B cell (primary cell): Measurements from ENCODE around the gene TEKT3. TPM values are rescaled to one million over a fixed set of nuclear protein-coding genes. Genes with fewer than 3 reads are reported as not detected.

Source experiments
- ATAC-seq: fragments of 200-7000 bp; cut with Tn5 transposase; one replicate; pipeline ENCODE4 v1.10.0; 2021; ENCODE audit warnings: low read depth, mild to moderate bottlenecking, moderate number of reproducible peaks, moderate library complexity
- CTCF ChIA-PET: fragments of 350-600 bp; sonication (Branson Sonifier 250); formaldehyde crosslinking; loops from one replicate; lab custom pipeline; 2021; ENCODE audit warnings: antibody characterized with exemption, inconsistent platforms; lab: Charles Lee
- POLR2A ChIA-PET: fragments of 350-600 bp; sonication (Branson Sonifier 250); formaldehyde crosslinking; loops from one replicate; lab custom pipeline; 2021; ENCODE audit warnings: antibody characterized with exemption; lab: Charles Lee
- DNase-seq: peaks from one replicate; pipeline ENCODE4 v3.0.0; 2013
- H2AFZ ChIP-seq: 2 replicates; pipeline ENCODE4 v1.6.1; 2012; ENCODE audit warnings: mild to moderate bottlenecking, low read depth, low read length; ENCODE audit not compliant: insufficient read depth, poor library complexity, severe bottlenecking
- H3K27ac ChIP-seq, 2 donors: 1 replicate in 1 of 2; 2 replicates in 1 of 2; pipeline ENCODE4 v1.5.1; 2012 to 2013; ENCODE audit warnings: low read length in 2 of 2, mild to moderate bottlenecking in 2 of 2, moderate library complexity in 1 of 2
- H3K27me3 ChIP-seq, 4 experiments: fragments of 200-600 bp in 1 of 4; sonication (generic) in 1 of 4; replicated peaks in 1 of 4; 1 replicate in 2 of 4; 2 replicates in 2 of 4; pipeline versions ENCODE4 v1.6.1 to v1.7.0; 2013 to 2016; ENCODE audit warnings: low read length in 3 of 4, mild to moderate bottlenecking in 2 of 4, mixed read lengths in 1 of 4, moderate library complexity in 1 of 4; ENCODE audit not compliant: insufficient read depth in 4 of 4, control insufficient read depth in 3 of 4; ENCODE audit errors: control extremely low read depth in 1 of 4
- H3K36me3 ChIP-seq, 2 experiments: replicated peaks in 1 of 2; 1 replicate in 1 of 2; 2 replicates in 1 of 2; pipeline versions ENCODE4 v1.6.1 to v1.7.1; 2013; ENCODE audit warnings: low read length in 1 of 2; ENCODE audit not compliant: insufficient read depth in 2 of 2, control insufficient read depth in 1 of 2; ENCODE audit errors: control extremely low read depth in 1 of 2, extremely low read depth in 1 of 2
- H3K4me1 ChIP-seq, 2 donors: fragments of 200-600 bp in 1 of 2; sonication (generic) in 1 of 2; 1 replicate in 1 of 2; 2 replicates in 1 of 2; pipeline versions ENCODE4 v1.5.1 to v1.6.1; 2013 to 2017; ENCODE audit warnings: low read length in 2 of 2; ENCODE audit not compliant: control insufficient read depth in 2 of 2, insufficient read depth in 2 of 2
- H3K4me2 ChIP-seq: replicated peaks from 2 replicates; pipeline ENCODE3; 2012; ENCODE audit warnings: mild to moderate bottlenecking, low read depth, low read length; ENCODE audit not compliant: poor library complexity, severe bottlenecking
- H3K4me3 ChIP-seq, 5 experiments: fragments of 200-600 bp in 1 of 5; sonication (generic) in 1 of 5; 1 replicate in 3 of 5; 2 replicates in 2 of 5; pipeline versions ENCODE4 v1.5.1 to v1.7.0; 2011 to 2016; ENCODE audit warnings: low read length in 4 of 5, mild to moderate bottlenecking in 4 of 5, low read depth in 2 of 5, control low read depth in 1 of 5, moderate library complexity in 1 of 5; ENCODE audit not compliant: insufficient read depth in 1 of 5; ENCODE audit errors: control extremely low read depth in 1 of 5, extremely low read depth in 1 of 5
- H3K79me2 ChIP-seq: fragments of 200-600 bp; sonication (generic); one replicate; pipeline ENCODE4 v1.6.0; 2016; ENCODE audit warnings: low read length; ENCODE audit not compliant: control insufficient read depth, insufficient read depth
- H3K9ac ChIP-seq: fragments of 200-600 bp; sonication (generic); 2 replicates; pipeline ENCODE4 v1.6.1; 2017; ENCODE audit warnings: mild to moderate bottlenecking, low read length, moderate library complexity
- H3K9me3 ChIP-seq, 3 donors: one replicate each; pipeline versions ENCODE4 v1.6.1 to v1.7.1; 2013; ENCODE audit warnings: low read length in 2 of 3; ENCODE audit not compliant: control insufficient read depth in 2 of 3, insufficient read depth in 1 of 3; ENCODE audit errors: control extremely low read depth in 1 of 3
- H4K20me1 ChIP-seq: 2 replicates; pipeline ENCODE4 v1.6.0; 2012; ENCODE audit warnings: mild to moderate bottlenecking, low read length; ENCODE audit not compliant: insufficient read depth, control insufficient read depth, poor library complexity, severe bottlenecking
- H3K27ac Mint-ChIP-seq: one replicate; pipeline ENCODE4 v1.8.0; 2021; ENCODE audit warnings: mixed read lengths
- H3K27me3 Mint-ChIP-seq: one replicate; pipeline ENCODE4 v1.8.0; 2021; ENCODE audit warnings: mixed read lengths
- H3K4me1 Mint-ChIP-seq: one replicate; pipeline ENCODE4 v1.8.0; 2021; ENCODE audit warnings: mixed read lengths
- H3K4me3 Mint-ChIP-seq: one replicate; pipeline ENCODE4 v1.8.0; 2021; ENCODE audit warnings: mixed read lengths
- H3K9me3 Mint-ChIP-seq: one replicate; pipeline ENCODE4 v1.8.0; 2022; ENCODE audit warnings: mixed read lengths; ENCODE audit not compliant: insufficient read depth
- EZH2 ChIP-seq: IDR thresholded peaks from 2 replicates; pipeline ENCODE4 v1.6.1; 2012; ENCODE audit warnings: borderline replicate concordance, low read depth, mild to moderate bottlenecking, moderate library complexity, low read length; ENCODE audit not compliant: insufficient read depth, poor library complexity, severe bottlenecking
- WGBS: methylation state at CpG from one replicate; pipeline ENCODE4 v1.1.5; 2013; ENCODE audit warnings: missing lambda C conversion rate; ENCODE audit not compliant: insufficient coverage; 5-methylcytosine and 5-hydroxymethylcytosine counted together
- intact Hi-C: fragments of 100-400 bp; cut with micrococcal nuclease; formaldehyde crosslinking; loops from one replicate; pipeline ENCODE4 v1.10.0; 2022
- polyA plus RNA-seq: library from polyadenylated mRNA; depleted of rRNA; stranded (reverse); fragments of >200 nt; gene quantifications from 2 replicates; pipeline ENCODE4 v1.2.3, GENCODE V29; 2012
- total RNA-seq, 2 donors: library from RNA; stranded (reverse); fragments of 120-200 nt in 1 of 2; gene quantifications; 1 replicate in 1 of 2; 2 replicates in 1 of 2; pipeline versions ENCODE4 v1.2.3 to v1.2.4, GENCODE V29; 2013 to 2022
- TF ChIP-seq, protein P1 (sequence below): fragments of 200-600 bp; IDR thresholded peaks from one replicate; pipeline ENCODE4 v1.8.0; 2022; ENCODE audit warnings: antibody characterized with exemption, mild to moderate bottlenecking

The TEKT3 gene
- total and polyA plus RNA-seq, 2 donors (not counting 1 experiment from before 2014, with no cell fraction given): 0.49 to 1.8 TPM

DNA sequence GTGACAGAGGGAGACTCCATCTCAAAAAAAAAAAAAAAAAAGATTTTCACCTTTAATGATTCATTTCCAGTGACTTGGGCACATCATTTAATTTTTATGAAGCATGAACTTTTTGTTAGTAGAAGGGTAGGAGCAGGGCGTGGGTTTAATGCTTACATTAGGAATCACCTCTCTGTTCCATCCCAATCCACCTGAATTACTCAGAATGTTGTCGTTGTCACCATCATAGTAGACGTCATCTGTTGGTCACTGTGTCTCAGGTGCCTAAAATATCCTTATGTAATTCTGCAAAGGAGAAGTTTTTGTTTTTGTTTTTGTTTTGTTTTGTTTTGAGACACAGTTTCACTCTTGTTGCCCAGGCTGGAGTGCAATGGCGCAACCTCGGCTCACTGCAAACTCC, 38.3 kb upstream of the TEKT3 start:
- Histone ChIP-seq H3K4me3 (no peak overlapping the region), H3K36me3 (no peaks in the 10 kb centered on the region), H3K4me2 (no peak overlapping the region), H3K27me3 (peaks cover 0 to 2% (median 0%) of the 10 kb centered on the region in 4 experiments), H3K27ac (no peak overlapping the region), H3K9me3 (no peaks in the 10 kb centered on the region), H4K20me1 (no peaks in the 10 kb centered on the region), H3K4me1 (no peaks in the 10 kb centered on the region), H3K9ac (no peak overlapping the region), H3K79me2 (no peaks in the 10 kb centered on the region), H2AFZ (no peak overlapping the region)
- no peak overlapping the region for H3K27ac Mint-ChIP-seq
- no peak overlapping the region for H3K4me3 Mint-ChIP-seq
- no CpG with 5 or more reads among the region's 5 CpGs for WGBS
- H3K9me3 Mint-ChIP-seq: no peaks in the 10 kb centered on the region
- ChIA-PET CTCF (no interaction called here), POLR2A (no interaction called here)
- H3K4me1 Mint-ChIP-seq: no peaks in the 10 kb centered on the region
- TF ChIP-seq, protein P1, sequence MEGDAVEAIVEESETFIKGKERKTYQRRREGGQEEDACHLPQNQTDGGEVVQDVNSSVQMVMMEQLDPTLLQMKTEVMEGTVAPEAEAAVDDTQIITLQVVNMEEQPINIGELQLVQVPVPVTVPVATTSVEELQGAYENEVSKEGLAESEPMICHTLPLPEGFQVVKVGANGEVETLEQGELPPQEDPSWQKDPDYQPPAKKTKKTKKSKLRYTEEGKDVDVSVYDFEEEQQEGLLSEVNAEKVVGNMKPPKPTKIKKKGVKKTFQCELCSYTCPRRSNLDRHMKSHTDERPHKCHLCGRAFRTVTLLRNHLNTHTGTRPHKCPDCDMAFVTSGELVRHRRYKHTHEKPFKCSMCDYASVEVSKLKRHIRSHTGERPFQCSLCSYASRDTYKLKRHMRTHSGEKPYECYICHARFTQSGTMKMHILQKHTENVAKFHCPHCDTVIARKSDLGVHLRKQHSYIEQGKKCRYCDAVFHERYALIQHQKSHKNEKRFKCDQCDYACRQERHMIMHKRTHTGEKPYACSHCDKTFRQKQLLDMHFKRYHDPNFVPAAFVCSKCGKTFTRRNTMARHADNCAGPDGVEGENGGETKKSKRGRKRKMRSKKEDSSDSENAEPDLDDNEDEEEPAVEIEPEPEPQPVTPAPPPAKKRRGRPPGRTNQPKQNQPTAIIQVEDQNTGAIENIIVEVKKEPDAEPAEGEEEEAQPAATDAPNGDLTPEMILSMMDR: no peak
- no peak for TF ChIP-seq EZH2
- no peak for DNase-seq
- intact Hi-C loops: no loop called here
- no peak for ATAC-seq
- peaks cover 21% of the 10 kb centered on the region for H3K27me3 Mint-ChIP-seq

DNA sequence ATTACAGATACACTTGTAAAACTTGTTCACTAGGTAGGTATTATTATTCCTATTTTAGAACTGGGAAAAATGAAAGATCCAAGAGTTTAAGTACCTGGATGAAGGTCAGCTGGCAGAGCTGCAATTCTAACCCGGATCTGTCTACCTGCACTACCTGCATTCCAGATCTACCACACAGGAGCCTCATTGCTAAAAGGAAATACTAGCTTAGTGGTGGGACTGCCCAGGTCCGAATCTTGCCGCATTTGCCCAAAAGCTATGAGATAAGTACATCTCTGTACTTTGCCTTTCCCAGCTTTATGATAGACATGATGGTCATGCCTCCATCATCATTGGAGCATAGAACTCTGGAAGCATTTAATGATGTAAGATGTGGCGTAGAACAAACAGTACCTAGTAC, 36.8 kb upstream of the TEKT3 start:
- Mint-ChIP-seq H3K4me3 (no peak overlapping the region), H3K27ac (no peak overlapping the region), H3K27me3 (peaks cover 13% of the 10 kb centered on the region), H3K9me3 (no peaks in the 10 kb centered on the region), H3K4me1 (no peaks in the 10 kb centered on the region)
- no peaks in the 10 kb centered on the region for H3K36me3 ChIP-seq
- no peak for TF ChIP-seq EZH2
- TF ChIP-seq, protein P1: no peak
- H3K9me3 ChIP-seq: no peaks in the 10 kb centered on the region
- ATAC-seq (no peak), DNase-seq (no peak)
- 90% methylated on average over 1 of the region's 4 CpGs for WGBS
- H3K4me2 ChIP-seq: no peak overlapping the region
- H3K27me3 ChIP-seq: peaks cover 0 to 2% (median 0%) of the 10 kb centered on the region in 4 experiments
- POLR2A ChIA-PET: no interaction called here
- no peak overlapping the region for H3K4me3 ChIP-seq
- CTCF ChIA-PET: no interaction called here
- no peak overlapping the region for H3K27ac ChIP-seq
- no peaks in the 10 kb centered on the region for H3K4me1 ChIP-seq
- intact Hi-C loops: no loop called here
- H2AFZ ChIP-seq: no peak overlapping the region
- H4K20me1 ChIP-seq: no peaks in the 10 kb centered on the region
- H3K79me2 ChIP-seq: no peaks in the 10 kb centered on the region
- no peak overlapping the region for H3K9ac ChIP-seq
